Activated gamma-delta T cell treated with anti-CD3 and anti-CD28 coated beads, Interleukin-2, amount 50 U/mL, for 16 hours (primary cell): ENCODE measurements around the gene PACS1.
"Not testable (repeated sequence)": the region's sequence is repeated elsewhere in the genome, so short reads cannot be mapped to it uniquely, and the experiment has no call there.

ENCODE experiments used
- DNase-seq: peaks from one replicate; pipeline ENCODE4 v3.0.0-alpha.2; 2020; ENCODE audit warnings: low read depth

The PACS1 gene

GRCh38 chr11:66076561-66076960 lies 6.5 kb downstream of the PACS1 start:
- DNase-seq = no peak

DNA sequence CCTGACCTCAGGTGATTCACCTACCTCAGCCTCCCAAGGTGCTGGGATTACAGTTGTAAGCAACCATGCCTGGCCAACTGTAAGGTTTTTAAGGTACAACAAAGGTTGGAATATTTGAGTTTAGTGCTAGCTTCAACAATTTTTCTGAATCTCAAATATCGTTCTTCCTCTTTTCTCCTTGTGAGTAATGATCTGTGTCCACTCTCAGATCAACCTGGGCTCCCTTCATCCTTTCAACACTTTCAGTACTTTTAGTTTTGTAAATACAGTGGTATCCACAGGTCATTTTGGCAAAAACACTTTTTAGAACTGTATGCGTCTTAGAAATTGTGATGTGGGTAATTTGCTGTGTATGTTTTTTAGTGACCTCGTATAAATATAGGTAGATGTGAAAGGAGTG lies 7.9 kb downstream of the PACS1 start:
- DNase-seq = no peak

DNA sequence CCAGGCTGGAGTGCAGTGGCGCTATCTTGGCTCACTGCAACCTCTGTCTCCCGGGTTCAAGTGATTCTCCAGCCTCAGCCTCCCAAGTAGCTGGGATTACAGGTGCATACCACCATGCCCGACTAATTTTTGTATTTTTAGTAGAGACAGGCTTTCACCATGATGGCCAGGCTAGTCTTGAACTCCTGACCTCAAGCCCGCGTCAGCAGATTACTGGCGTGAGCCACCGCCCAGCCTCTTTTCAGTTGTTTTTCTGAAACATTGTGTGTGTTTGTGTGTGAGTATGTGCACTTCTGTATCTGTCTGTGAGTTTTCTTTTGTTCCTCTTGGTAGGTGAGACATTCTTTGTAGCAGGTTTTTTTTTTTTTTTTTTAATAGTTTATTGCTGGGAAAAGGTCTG lies 8.9 kb downstream of the PACS1 start:
- not testable (repeated sequence) for DNase-seq

DNA sequence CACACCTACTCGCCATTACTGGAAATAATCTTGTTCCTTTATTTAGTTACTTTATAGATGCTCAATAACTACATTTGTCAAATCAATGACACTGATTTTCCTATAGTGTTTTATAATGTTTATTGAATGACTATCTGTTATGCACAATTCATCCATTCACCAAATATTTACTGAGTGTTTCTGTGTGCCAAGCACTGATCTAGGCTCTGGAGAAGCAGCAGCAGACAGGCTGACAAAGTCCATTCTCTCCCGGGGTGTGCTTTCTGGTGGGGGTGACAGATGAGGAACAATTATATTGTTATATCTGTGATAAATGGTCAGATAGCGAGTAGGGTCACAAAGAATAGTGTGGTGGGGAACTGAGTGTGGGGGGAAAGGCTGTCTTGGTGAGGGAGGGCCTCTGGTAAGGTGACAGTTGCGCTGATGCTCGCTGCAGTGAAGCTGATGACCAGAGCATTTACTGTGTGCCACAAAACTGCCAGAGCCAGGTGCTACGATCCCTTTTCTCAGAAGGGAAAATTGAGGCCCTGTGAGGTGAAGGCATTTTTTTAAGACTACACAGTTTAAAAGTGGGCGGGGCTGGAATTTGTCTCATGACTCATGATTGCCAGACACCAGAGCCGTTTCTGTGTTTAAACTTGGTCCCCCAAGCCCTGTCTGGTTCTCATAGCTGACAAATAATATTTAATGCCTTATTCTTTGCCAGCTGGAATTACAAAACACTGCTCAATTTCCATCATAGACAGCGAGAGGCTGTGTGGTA lies 10.2 kb downstream of the PACS1 start:
- peak; percentile 55 for DNase-seq

GRCh38 chr11:66081505-66081904 lies 11.4 kb downstream of the PACS1 start:
- DNase-seq = peak; percentile 49

GRCh38 chr11:66082946-66083698 lies 13.1 kb downstream of the PACS1 start:
- no peak for DNase-seq

DNA sequence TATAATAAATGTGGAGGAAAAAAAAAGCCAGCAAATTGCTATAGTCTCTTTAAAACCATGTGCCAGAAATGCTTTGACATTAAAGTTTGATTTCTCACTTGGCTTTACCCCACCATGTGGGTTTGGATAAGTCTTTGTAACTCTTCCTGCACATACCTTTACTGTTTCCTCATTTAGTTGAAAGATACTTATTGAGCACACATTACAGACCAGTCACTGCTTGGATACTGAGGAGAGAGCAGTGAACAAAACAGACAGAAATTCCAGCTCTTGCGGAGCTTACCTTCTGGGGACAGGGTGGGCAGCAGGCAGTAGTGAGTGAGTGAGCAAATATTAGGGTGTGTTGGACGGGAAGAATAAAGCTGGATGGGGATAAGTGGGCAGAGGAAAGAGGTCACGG lies 13.7 kb downstream of the PACS1 start:
- DNase-seq = no peak

DNA sequence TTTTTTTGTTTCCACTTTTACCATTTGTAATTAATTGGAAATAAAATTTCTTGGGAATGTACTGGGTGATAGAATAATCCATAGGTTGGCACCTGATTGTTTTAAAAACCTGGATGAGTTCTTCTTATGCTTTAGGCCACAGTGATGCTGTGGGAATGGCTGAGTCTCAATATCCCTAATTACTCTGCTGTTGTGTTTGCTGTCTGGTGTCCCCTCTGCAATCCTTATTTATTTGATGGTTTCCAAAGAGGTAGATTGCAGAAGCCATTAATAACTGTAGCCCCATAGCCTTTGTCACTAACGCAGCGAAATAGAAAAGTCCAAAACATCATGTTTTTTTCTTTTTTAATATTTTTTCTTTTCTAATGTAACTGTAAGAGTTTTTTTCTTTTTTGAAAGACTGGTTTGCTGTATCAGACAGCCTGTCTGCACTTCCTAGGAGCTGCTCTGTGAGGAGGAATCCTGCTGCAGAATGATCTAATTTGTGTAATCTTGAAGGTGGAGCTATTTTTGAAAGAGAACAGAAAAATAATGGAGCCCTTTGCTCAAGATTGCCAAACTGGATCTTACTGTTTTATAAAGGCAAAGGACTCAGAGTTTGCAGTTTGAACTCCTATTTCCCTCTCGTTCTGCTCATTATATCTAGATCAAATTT lies 14.9 kb downstream of the PACS1 start:
- no peak for DNase-seq

DNA sequence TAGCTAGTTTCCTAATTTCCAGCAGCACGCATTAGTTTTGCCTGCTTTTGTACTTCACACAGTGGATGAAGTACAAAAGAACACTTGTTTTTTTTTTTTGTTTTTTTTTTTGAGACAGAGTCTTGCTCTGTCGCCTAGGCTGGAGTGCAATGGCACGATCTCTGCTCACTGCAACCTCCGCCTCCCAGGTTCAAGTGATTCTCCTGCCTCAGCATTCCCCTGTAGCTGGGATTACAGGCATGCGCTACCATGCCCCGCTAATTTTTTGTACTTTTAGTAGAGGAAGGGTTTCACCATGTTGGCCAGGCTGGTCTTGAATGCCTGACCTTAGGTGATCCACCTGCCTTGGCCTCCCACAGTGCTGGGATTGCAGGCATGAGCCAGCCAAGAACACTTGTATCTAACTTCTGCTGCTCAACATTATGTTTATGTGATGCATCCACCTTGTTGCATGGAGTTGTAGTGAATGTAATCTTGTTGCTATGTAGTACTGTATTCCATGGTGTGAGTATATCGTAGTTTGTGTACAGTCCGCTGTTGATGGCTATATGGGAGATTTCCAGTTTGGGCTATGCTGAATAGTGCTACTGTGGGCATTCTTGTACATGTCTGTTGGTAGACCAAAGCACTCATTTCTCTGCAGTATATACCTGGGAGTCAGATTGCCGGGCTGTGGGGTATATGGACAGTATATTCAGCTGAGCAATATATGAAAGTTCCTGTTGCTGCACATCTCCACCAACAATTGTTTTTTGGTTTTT lies 17.3 kb downstream of the PACS1 start:
- no peak for DNase-seq

- DNase-seq = no peak
Measured at GRCh38 chr11:66089067-66089466, 19.0 kb downstream of the PACS1 start.

DNA sequence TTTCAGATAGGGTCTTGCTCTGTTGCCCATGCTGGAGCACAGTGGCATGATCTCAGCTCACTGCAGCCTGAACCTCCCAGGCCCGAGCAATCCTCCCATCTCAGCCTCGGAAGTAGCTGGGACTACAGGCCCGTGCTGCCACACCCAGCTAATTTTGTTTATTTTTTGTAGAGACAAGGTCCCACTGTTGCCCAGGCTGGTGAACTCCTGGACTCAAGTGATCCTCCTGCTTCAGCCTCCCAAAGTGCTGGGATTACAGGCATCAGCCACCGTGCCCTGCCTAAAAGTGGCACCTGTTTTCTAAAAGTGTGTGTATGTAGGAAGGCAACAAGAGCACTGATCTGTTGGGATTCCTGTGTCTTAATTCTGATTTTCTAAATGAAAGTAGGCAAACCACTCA lies 20.2 kb downstream of the PACS1 start:
- DNase-seq = no peak

- DNase-seq = not testable (repeated sequence)
Measured at GRCh38 chr11:66092125-66092524, 22.1 kb downstream of the PACS1 start.

DNA sequence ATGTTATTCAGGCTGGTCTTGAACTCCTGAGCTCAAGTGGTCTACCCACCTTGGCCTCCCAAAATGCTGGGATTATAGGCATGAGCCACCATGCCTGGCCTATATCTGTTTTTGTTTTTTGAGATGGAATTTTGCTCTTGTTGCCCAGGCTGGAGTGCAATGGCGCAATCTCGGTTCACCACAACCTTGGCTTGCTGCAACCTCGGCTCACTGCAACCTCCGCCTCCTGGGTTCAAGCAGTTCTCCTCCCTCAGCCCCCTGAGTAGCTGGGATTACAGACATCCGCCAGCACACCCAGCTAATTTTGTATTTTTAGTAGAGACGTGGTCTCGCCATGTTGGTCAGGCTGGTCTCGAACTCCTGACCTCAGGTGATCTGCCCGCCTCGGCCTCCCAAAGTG lies 29.7 kb downstream of the PACS1 start:
- not testable (repeated sequence) for DNase-seq

- DNase-seq = peak; percentile 38
Measured at GRCh38 chr11:66100272-66101065, 30.4 kb downstream of the PACS1 start.

DNA sequence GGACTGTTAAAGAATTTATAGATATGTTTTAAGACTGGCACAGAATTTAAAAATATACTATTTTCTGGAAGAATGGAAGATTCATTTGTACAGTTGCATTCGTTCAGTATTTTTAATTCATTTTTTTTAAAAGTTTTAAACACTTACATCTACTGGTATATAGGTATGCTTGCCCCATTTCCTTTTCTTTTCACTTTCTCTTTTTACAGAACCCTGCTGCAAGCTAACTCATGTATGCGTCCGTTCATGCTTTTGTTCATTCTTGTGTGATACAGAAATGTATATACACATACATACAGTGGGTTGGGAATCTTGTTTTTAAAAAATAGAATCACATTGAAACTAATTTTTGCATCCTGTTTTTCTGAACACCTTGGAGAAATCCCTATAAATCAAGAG lies 31.0 kb downstream of the PACS1 start:
- no peak for DNase-seq

DNA sequence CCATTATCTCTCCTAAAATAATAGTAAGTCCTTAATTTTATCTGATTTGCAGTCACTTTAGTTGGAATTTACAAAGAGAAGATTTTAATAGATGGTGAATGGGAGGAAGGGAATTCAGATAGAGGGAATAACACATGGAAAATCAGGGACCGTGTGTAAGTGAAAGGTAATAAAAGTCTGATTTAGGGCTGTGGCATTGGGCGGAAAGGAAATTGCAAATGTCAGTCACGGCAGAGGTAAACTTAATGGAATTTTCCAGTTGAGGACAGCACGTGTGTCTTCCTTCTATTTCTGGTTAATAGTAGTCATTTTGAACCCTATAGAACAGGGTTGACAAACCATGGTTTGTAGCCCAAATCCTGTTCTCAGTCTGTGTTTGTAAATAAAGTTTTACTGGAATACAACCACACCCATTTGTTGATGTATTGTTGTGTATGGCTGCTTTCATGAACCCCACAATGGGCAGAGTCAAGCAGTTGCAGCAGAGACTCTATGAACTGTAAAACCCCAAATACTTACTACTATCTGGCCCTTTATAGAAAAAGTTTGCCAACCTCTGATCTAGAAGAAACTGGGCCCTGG lies 34.1 kb downstream of the PACS1 start:
- DNase-seq = no peak

GRCh38 chr11:66106786-66107599 lies 36.9 kb downstream of the PACS1 start:
- DNase-seq = no peak

DNA sequence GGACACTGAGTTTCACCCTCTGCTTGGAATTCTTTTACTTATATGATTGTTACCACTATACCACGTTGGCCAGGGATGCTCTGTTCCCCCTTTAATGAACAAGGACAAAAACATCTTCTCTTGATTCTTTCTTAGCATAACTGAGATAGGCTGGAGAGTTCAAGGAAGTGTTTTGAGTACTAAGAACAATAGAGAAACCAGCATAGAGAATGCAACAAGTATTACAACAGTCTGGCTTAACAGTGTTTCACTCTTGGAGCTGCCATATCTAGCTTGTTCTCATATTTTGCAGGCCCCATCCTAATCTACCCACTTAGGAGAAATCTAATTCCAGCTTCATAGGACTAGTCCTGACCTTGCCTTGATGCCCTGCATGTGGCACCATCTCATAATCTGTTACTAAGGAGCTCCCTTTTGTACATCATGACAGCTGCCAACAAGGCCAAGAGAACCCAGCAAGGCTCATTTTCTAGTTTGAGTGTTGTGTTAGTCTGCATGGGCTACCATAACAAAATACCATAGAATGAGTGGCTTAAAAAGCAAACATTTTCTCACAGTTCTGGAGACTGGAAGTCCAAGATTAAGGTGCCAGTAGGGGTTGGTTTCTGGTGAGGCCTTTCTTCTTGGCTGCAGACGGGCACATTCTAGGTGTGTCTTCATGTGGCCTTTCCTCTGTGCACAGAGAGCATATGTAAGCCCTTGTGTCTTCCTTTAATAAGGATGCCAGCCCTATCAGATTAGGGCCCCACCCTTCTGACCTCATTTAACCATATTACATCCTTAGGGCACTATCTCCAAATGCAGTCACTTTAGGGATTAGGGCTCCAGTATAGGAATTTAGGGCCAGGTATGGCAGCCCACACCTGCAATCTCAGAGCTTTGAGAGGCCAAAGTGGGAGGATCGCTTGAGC lies 37.8 kb downstream of the PACS1 start:
- DNase-seq = no peak

DNA sequence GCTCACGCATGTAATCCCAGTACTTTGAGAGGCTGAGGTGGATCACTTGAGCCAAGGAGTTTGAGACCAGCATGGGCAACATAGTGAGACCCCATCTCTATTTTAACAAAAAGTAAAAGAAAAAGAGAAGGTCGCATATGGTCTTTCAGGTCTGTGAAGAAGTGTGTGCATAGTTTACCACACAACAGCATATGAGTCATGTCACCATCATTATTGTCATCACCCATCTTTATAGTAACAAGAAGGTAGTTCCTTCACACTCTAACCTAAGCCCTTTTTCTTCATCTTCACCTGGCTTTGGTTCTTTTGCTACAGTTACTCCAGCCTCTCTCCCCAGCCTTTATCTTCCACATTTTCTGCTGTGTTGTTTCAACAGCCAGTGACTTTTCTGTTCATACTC lies 39.2 kb downstream of the PACS1 start:
- DNase-seq = no peak
